Stomach smooth muscle (tissue), 2 donors: Measurements from ENCODE around the gene C11orf58.

Experiments
- H3K27ac ChIP-seq: one replicate; pipeline ENCODE4 v1.7.0; 2013; ENCODE audit warnings: mild to moderate bottlenecking, low read length, inconsistent platforms
- H3K27me3 ChIP-seq, 2 donors: one replicate each; pipeline ENCODE4 v1.7.0; 2013; ENCODE audit warnings: low read length in 2 of 2; ENCODE audit not compliant: insufficient read depth in 2 of 2, control insufficient read depth in 1 of 2
- H3K36me3 ChIP-seq, 2 donors: one replicate each; pipeline ENCODE4 v1.7.0; 2013; ENCODE audit warnings: low read length in 2 of 2; ENCODE audit not compliant: control insufficient read depth in 2 of 2, insufficient read depth in 2 of 2
- H3K4me1 ChIP-seq: one replicate; pipeline ENCODE4 v1.7.0; 2013; ENCODE audit warnings: low read length; ENCODE audit not compliant: control insufficient read depth, insufficient read depth
- H3K4me3 ChIP-seq, 2 donors: one replicate each; pipeline ENCODE4 v1.7.0; 2013; ENCODE audit warnings: low read length in 2 of 2
- H3K9ac ChIP-seq, 2 donors: one replicate each; pipeline ENCODE4 v1.7.0; 2013; ENCODE audit warnings: low read length in 2 of 2, mild to moderate bottlenecking in 1 of 2
- H3K9me3 ChIP-seq, 2 donors: one replicate each; pipeline ENCODE4 v1.7.0; 2013; ENCODE audit warnings: low read length in 2 of 2; ENCODE audit not compliant: control insufficient read depth in 2 of 2
- donor health status: healthy.
- donor health status: Pancreatic carcinoma.

C11orf58 gene

DNA sequence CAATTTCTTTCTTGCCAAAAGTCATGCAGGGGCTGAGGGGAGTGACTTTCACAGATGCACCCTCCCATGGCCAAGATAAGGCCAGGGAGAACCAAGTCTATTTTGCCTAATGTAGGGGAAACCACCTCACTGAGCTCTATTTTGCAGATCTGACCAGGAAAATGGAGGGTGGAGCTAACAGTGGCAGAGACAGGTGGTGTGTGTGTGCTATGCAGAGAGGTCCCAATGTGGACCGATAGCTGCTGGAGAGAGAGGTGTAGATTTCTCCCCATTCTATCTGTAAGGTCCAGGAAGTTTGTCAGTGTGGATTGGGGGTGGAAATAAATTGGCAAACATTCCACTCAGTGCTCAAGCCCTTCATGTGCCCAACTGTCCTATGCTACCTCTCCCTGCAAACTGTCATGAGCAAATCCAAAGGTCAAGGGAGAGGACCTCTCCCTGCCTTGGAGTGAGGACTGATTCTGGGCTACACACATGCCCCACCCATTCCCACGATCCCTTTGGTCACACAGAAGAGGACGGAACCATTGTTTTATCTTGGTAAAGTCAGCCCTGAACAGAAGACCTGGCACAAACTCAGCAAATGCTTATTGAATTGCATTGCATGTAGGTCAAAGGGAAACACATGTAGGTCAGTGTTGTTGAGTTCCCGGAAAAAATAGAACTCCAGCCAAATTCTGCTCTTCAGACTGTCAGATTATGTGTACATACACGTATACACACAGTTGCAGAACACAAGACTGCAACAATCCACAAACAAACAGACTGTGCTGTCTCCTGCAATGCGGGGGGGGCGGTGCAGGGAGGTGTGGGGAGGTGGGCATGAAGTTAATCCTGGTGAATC lies 65.9 kb downstream of the C11orf58 start:
- H3K27ac ChIP-seq = no peak overlapping the region
- no peaks in the 10 kb centered on the region for H3K27me3 ChIP-seq
- H3K9me3 ChIP-seq = no peaks in the 10 kb centered on the region
- H3K9ac ChIP-seq = no peak overlapping the region
- H3K36me3 ChIP-seq = peaks cover 0 to 8% of the 10 kb centered on the region in 2 donors
- H3K4me1 ChIP-seq = no peaks in the 10 kb centered on the region
- H3K4me3 ChIP-seq = no peak overlapping the region

DNA sequence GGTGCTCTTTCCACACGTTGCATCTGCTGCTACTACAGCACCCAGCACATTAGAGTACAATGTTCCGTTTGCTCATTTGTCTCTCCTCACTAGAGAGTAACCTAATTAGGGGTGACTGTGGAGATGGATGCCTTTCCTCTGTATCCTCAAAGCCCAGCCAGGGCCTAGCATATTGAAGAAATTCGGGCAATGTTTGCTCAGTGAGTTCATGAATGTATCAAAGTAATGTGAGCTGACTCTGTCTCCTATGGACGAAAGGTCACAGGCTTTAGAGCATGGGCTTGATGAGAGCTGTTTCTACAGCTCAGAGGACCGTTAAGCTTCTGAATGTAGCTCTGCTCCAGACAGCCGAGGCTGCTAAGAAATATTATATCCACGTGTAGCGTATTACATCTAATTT lies 67.5 kb downstream of the C11orf58 start:
- H3K4me3 ChIP-seq = no peak overlapping the region
- no peaks in the 10 kb centered on the region for H3K27me3 ChIP-seq
- no peaks in the 10 kb centered on the region for H3K9me3 ChIP-seq
- no peaks in the 10 kb centered on the region for H3K4me1 ChIP-seq
- no peak overlapping the region for H3K9ac ChIP-seq
- peaks cover 0 to 7% of the 10 kb centered on the region in 2 donors for H3K36me3 ChIP-seq
- no peak overlapping the region for H3K27ac ChIP-seq

- no peaks in the 10 kb centered on the region for H3K9me3 ChIP-seq
- H3K4me1 ChIP-seq = no peaks in the 10 kb centered on the region
- H3K27ac ChIP-seq = no peak overlapping the region
- no peak overlapping the region for H3K4me3 ChIP-seq
- H3K27me3 ChIP-seq = no peaks in the 10 kb centered on the region
- no peak overlapping the region for H3K9ac ChIP-seq
- peaks cover 0 to 7% of the 10 kb centered on the region in 2 donors for H3K36me3 ChIP-seq
Measured at GRCh38 chr11:16806791-16807190, 68.3 kb downstream of the C11orf58 start.

GRCh38 chr11:16807306-16807705 lies 68.9 kb downstream of the C11orf58 start:
- Histone ChIP-seq H3K4me1 (no peaks in the 10 kb centered on the region), H3K4me3 (no peak overlapping the region), H3K27me3 (no peaks in the 10 kb centered on the region), H3K27ac (no peak overlapping the region), H3K9ac (no peak overlapping the region), H3K36me3 (peaks cover 0 to 4% of the 10 kb centered on the region in 2 donors), H3K9me3 (no peaks in the 10 kb centered on the region)
